K562 (cell line): Measurements from ENCODE around the gene LAMA1. TPM values are rescaled to one million over a fixed set of nuclear protein-coding genes. Genes with fewer than 3 reads are reported as not detected.

Experiments used
- ATAC-seq: fragments of 200-7000 bp; cut with Tn5 transposase; 3 replicates; pipeline ENCODE4 v1.9.1; 2020; ENCODE audit warnings: moderate library complexity
- BruUV-seq: library from RNA; stranded (reverse); fragments of 400-500 nt; replicated peaks from 2 replicates; lab custom pipeline; 2021; lab: Mats Ljungman, UMichigan
- CTCF ChIA-PET: fragments of 300-600 bp; formaldehyde crosslinking; extraction: SDS; loops from one replicate; lab custom pipeline; 2021; ENCODE audit warnings: low intra/inter-chr PET ratio; lab: Yijun Ruan, JAX
- POLR2A ChIA-PET: fragments of 300-600, 350-650 bp; sonication (Branson Sonifier 250); formaldehyde crosslinking; extraction: SDS; loops from one replicate; lab custom pipeline; 2021; ENCODE audit warnings: antibody characterized with exemption, inconsistent platforms; lab: Yijun Ruan, JAX
- DNase-seq, 4 experiments: peaks; one replicate each; pipeline versions ENCODE4 v3.0.0 to v3.0.0-alpha.2; 2011 to 2018; ENCODE audit warnings: low spot score in 3 of 4, mixed read lengths in 3 of 4; ENCODE audit errors: extremely low read depth in 1 of 4
- FAIRE-seq: peaks from 2 replicates; lab custom pipeline; 2011; peaks lifted over from hg19 to GRCh38; lab: Jason Lieb, UNC
- H2AFZ ChIP-seq: 2 replicates; pipeline ENCODE4 v1.6.0; 2011; ENCODE audit warnings: low read depth, low read length, control low read depth, inconsistent platforms
- H3K27ac ChIP-seq: fragments of 200-600 bp; 3 replicates; pipeline ENCODE4 v1.8.0; 2011; ENCODE audit warnings: low read depth, mild to moderate bottlenecking, control low read depth, inconsistent platforms, low read length, moderate library complexity, mixed read lengths; ENCODE audit errors: extremely low read depth
- H3K27me3 ChIP-seq, 2 experiments: fragments of 300-600 bp in 1 of 2; 2 replicates in 1 of 2; 3 replicates in 1 of 2; pipeline versions ENCODE4 v1.6.0 to v1.8.0; 2011; ENCODE audit warnings: inconsistent platforms in 2 of 2, low read length in 2 of 2, mild to moderate bottlenecking in 1 of 2, mixed read lengths in 1 of 2, moderate library complexity in 1 of 2; ENCODE audit not compliant: control insufficient read depth in 2 of 2, insufficient read depth in 2 of 2
- H3K36me3 ChIP-seq: fragments of 300-600 bp; 3 replicates; pipeline ENCODE4 v1.8.0; 2011; ENCODE audit warnings: mild to moderate bottlenecking, low read length, inconsistent platforms; ENCODE audit not compliant: control insufficient read depth, insufficient read depth
- H3K4me1 ChIP-seq, 2 experiments: fragments of 200-600 bp in 1 of 2; replicated peaks in 1 of 2; 2 replicates in 1 of 2; 3 replicates in 1 of 2; pipeline versions ENCODE4 v1.5.1 to v1.8.0; 2011; ENCODE audit warnings: inconsistent platforms in 2 of 2, low read length in 2 of 2, mild to moderate bottlenecking in 1 of 2, mixed read lengths in 1 of 2, moderate library complexity in 1 of 2; ENCODE audit not compliant: control insufficient read depth in 2 of 2, insufficient read depth in 2 of 2
- H3K4me2 ChIP-seq: 2 replicates; pipeline ENCODE4 v1.6.1; 2011; ENCODE audit warnings: low read length, control low read depth, inconsistent platforms, mixed read lengths; ENCODE audit not compliant: insufficient read depth
- H3K4me3 ChIP-seq: fragments of 200-600 bp; sonication (generic), shearing (Covaris generic); 2 replicates; pipeline ENCODE4 v1.5.1; 2016; ENCODE audit warnings: control low read depth, inconsistent platforms
- H3K79me2 ChIP-seq: fragments of 200-600 bp; 3 replicates; pipeline ENCODE4 v1.8.0; 2011; ENCODE audit warnings: low read length, inconsistent platforms; ENCODE audit not compliant: control insufficient read depth, insufficient read depth
- H3K9ac ChIP-seq, 2 experiments: 2 replicates each; pipeline versions ENCODE4 v1.6.0 to v1.6.1; 2011; ENCODE audit warnings: low read depth in 2 of 2, low read length in 2 of 2, control low read depth in 1 of 2, inconsistent platforms in 1 of 2, mild to moderate bottlenecking in 1 of 2, mixed read lengths in 1 of 2; ENCODE audit not compliant: insufficient read depth in 1 of 2
- H3K9me1 ChIP-seq: one replicate; pipeline ENCODE4 v1.6.0; 2011; ENCODE audit warnings: inconsistent platforms, mild to moderate bottlenecking, low read length, moderate library complexity; ENCODE audit not compliant: control insufficient read depth, insufficient read depth
- H3K9me3 ChIP-seq: replicated peaks from 2 replicates; pipeline ENCODE4 v1.5.1; 2011; ENCODE audit warnings: low read depth, low read length, inconsistent platforms; ENCODE audit not compliant: control insufficient read depth, insufficient read depth
- H4K20me1 ChIP-seq: replicated peaks from 2 replicates; pipeline ENCODE4 v1.6.1; 2011; ENCODE audit warnings: low read length, inconsistent platforms, mixed read lengths; ENCODE audit not compliant: control insufficient read depth, insufficient read depth
- DACH1 ChIP-seq: fragments of 450-650 bp; IDR thresholded peaks from 2 replicates; pipeline ENCODE4 v1.6.1; 2018; ENCODE audit not compliant: partially characterized antibody
- EGR1 ChIP-seq: fragments of 450-650 bp; conservative IDR thresholded peaks from 2 replicates; pipeline ENCODE4 v1.6.1; 2017; ENCODE audit warnings: mild to moderate bottlenecking
- KDM1A ChIP-seq, 2 experiments: fragments of 450-650 bp; IDR thresholded peaks; 2 replicates each; pipeline ENCODE4 v1.6.1; 2016; ENCODE audit warnings: mild to moderate bottlenecking in 2 of 2
- NR2C1 ChIP-seq, 2 experiments: fragments of 450-650 bp; IDR thresholded peaks; 2 replicates each; pipeline ENCODE4 v1.6.1; 2017; ENCODE audit warnings: mild to moderate bottlenecking in 2 of 2, antibody characterized with exemption in 1 of 2, inconsistent platforms in 1 of 2, missing compliant biosample characterization in 1 of 2, missing genetic modification characterization in 1 of 2
- PHF8 ChIP-seq: fragments of 200-600 bp; sonication (generic); IDR thresholded peaks from 2 replicates; pipeline ENCODE4 v1.6.1; 2012; ENCODE audit warnings: mixed run types, mild to moderate bottlenecking, inconsistent platforms, low read length, moderate library complexity, borderline replicate concordance
- PRMT5 ChIP-seq: sonication (generic); formaldehyde crosslinking; IDR thresholded peaks from 2 replicates; pipeline ENCODE4 v1.5.0; 2020; ENCODE audit warnings: missing genetic modification reagents
- SOX6 ChIP-seq: fragments of 450-650 bp; IDR thresholded peaks from 2 replicates; pipeline ENCODE4 v1.6.1; 2014; ENCODE audit warnings: mild to moderate bottlenecking
- STAT5A ChIP-seq: IDR thresholded peaks from 2 replicates; pipeline ENCODE4 v1.6.1; 2012; ENCODE audit warnings: low read length, inconsistent platforms, borderline replicate concordance
- THRAP3 ChIP-seq: fragments of 450-650 bp; IDR thresholded peaks from 2 replicates; pipeline ENCODE4 v1.6.1; 2016; ENCODE audit warnings: mild to moderate bottlenecking, inconsistent platforms, borderline replicate concordance
- ZNF133 ChIP-seq: fragments of 250-450 bp; sonication (Bioruptor Pico); IDR thresholded peaks from 2 replicates; pipeline ENCODE4 v1.4.0; 2020; ENCODE audit warnings: mild to moderate bottlenecking
- ZNF408 ChIP-seq: fragments of 250-450 bp; sonication (Bioruptor Pico); IDR thresholded peaks from 2 replicates; pipeline ENCODE4 v1.4.0; 2020; ENCODE audit warnings: low read depth, mild to moderate bottlenecking, moderate library complexity
- ZNF780A ChIP-seq: fragments of 250-450 bp; sonication (Bioruptor Pico); IDR thresholded peaks from 2 replicates; pipeline ENCODE4 v1.5.0; 2021; ENCODE audit warnings: mild to moderate bottlenecking
- WGBS: fragments of 100-300 bp; shearing (Covaris generic); methylation state at CpG from one replicate; pipeline ENCODE4 v1.1.6; 2016; ENCODE audit warnings: low coverage, mixed read lengths; ENCODE audit not compliant: insufficient coverage; ENCODE audit errors: missing lambda C conversion rate; 5-methylcytosine and 5-hydroxymethylcytosine counted together
- in situ Hi-C: fragments of 300-500 bp; cut with MboI; formaldehyde crosslinking; loops from 4 replicates; pipeline ENCODE4 v1.15.0; 2018; ENCODE audit warnings: inconsistent platforms, mixed read lengths
- intact Hi-C: fragments of 100-400 bp; cut with micrococcal nuclease; formaldehyde crosslinking; loops from 2 replicates; pipeline ENCODE4 v1.14.2; 2022
- polyA plus RNA-seq, 8 experiments: library from polyadenylated mRNA; depleted of rRNA in 4 of 8; stranded (reverse) in 5 of 8; unstranded in 3 of 8; fragments of >200 nt; fragmentation: Nextera tagmentation in 2 of 8; fragmentation: Illumina TruSeq in 1 of 8; extraction: Ambion mirVana in 2 of 8; extraction: Trizol in 1 of 8; gene quantifications; 2 replicates each; pipeline versions ENCODE4 v1.2.1 to v1.2.3, GENCODE V29; 2011 to 2014; ENCODE audit warnings: inconsistent platforms in 1 of 8, missing spikeins in 1 of 8
- total RNA-seq, 7 experiments: library from RNA; depleted of rRNA in 6 of 7; stranded (reverse); fragments of >200 nt in 6 of 7; fragmentation: Illumina TruSeq in 2 of 7; extraction: Trizol in 2 of 7; gene quantifications; 2 replicates each; pipeline versions ENCODE4 v1.2.1 to v1.2.3, GENCODE V29; 2011 to 2021; ENCODE audit warnings: low replicate concordance in 1 of 7
- TF ChIP-seq, protein P1 (sequence below): fragments of 450-650 bp; IDR thresholded peaks from 2 replicates; pipeline ENCODE4 v1.6.1; 2014; ENCODE audit warnings: low read depth, mild to moderate bottlenecking, moderate library complexity, borderline replicate concordance
- TF ChIP-seq, protein P2 (sequence below): fragments of 250-450 bp; sonication (Bioruptor Pico); IDR thresholded peaks from 2 replicates; pipeline ENCODE4 v1.5.0; 2021; ENCODE audit warnings: mild to moderate bottlenecking, moderate library complexity

LAMA1 gene
- total and polyA plus RNA-seq, 9 of the 15 experiments (the other 6 are each of a cell fraction or from before 2014, with no cell fraction given) = 0.04 TPM; not detected in 8

DNA sequence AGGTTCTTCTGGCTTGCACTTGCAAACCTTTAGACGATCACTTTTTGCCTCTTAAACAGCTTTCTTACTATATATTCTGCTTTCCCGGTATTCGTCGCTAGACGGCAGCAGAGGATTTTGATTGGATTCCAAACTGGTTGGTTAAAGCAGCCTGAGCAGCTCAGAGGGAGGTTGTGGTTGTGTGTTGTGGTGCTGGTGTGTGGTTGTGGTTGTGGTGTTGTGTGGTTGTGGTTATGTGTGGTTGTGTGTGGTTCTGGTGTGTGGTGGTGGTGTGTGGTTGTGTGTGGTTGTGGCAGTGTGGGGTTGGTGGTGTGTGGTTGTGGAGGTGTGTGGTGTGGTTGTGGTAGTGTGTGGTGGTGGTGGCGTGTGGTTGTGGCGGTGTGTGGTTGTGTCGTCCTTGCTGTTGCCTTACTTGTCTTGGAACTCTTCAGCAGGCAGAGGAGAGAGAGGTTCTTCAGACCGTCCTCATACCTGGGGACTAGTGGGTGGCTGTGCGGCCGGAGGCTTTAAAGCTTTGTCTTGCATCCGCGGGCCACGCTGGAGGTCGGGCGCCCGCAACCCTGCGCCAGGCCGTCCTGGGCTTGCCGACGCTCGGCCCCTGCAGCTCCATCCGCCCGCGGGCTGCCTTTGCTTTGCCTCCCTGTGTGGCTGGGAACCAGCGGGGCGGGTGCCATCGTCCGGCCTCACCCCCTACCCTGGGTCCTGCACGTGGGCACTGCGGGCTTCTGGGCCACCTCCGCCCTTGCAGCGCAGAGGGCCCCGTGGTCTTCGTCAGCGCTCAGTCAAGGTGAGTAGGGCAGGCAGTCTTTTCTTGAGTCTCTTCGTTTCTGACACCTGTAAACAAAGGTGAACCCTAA, 197.3 kb downstream of the LAMA1 start:
- H3K9me3 ChIP-seq = no peaks in the 10 kb centered on the region
- H3K27ac ChIP-seq = no peak overlapping the region
- no TSS peak for BruUV-seq
- WGBS = 15% methylated on average over 36 of the region's 37 CpGs
- no peaks in the 10 kb centered on the region for H4K20me1 ChIP-seq
- peaks cover 5 to 8% of the 10 kb centered on the region in 2 experiments; a peak in 2 of 5 replicates for H3K27me3 ChIP-seq
- no peak overlapping the region for H3K4me3 ChIP-seq
- H3K4me1 ChIP-seq = peaks cover 0 to 8% of the 10 kb centered on the region in 2 experiments; a peak in 1 of 5 replicates
- no peak overlapping the region for H2AFZ ChIP-seq
- FAIRE-seq (peak; percentile 98), DNase-seq (peak; percentile 44 to 80 (median 48)), ATAC-seq (peak; percentile 89)
- no peak overlapping the region for H3K9ac ChIP-seq
- H3K79me2 ChIP-seq = no peaks in the 10 kb centered on the region
- in situ Hi-C loops (loop anchor here (5.0 to 10.0 kb wide), 2 partner anchors 82 to 254 kb away; no protein-coding TSS in a partner anchor), intact Hi-C loops (loop anchor here (1.0 kb wide), 3 partner anchors 80 to 257 kb away; no protein-coding TSS in a partner anchor)
- no peaks in the 10 kb centered on the region for H3K36me3 ChIP-seq
- no peaks in the 10 kb centered on the region for H3K9me1 ChIP-seq
- ChIA-PET POLR2A (interaction anchor here (0.5 to 1.3 kb wide), 5 partner anchors 16 to 344 kb away, joined by 3 to 4 read pairs (median 3); no protein-coding TSS in a partner anchor), CTCF (interaction anchor here (0.7 to 2.1 kb wide), 5 partner anchors 80 to 257 kb away, joined by 3 to 16 read pairs (median 6); no protein-coding TSS in a partner anchor)
- no peak overlapping the region for H3K4me2 ChIP-seq
- peak; percentile 93; the same call in 1 of the 2 replicates for TF ChIP-seq THRAP3
- TF ChIP-seq, protein P1, sequence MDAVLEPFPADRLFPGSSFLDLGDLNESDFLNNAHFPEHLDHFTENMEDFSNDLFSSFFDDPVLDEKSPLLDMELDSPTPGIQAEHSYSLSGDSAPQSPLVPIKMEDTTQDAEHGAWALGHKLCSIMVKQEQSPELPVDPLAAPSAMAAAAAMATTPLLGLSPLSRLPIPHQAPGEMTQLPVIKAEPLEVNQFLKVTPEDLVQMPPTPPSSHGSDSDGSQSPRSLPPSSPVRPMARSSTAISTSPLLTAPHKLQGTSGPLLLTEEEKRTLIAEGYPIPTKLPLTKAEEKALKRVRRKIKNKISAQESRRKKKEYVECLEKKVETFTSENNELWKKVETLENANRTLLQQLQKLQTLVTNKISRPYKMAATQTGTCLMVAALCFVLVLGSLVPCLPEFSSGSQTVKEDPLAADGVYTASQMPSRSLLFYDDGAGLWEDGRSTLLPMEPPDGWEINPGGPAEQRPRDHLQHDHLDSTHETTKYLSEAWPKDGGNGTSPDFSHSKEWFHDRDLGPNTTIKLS = no peak
- TF ChIP-seq PHF8 = no peak
- TF ChIP-seq SOX6 = no peak
- TF ChIP-seq DACH1 = no peak
- TF ChIP-seq ZNF408 (CRISPR knock-in tag) = no peak
- no peak for TF ChIP-seq ZNF780A (CRISPR knock-in tag)
- no peak for TF ChIP-seq KDM1A (IDR thresholded peaks at IDR 0.05)
- no peak for TF ChIP-seq STAT5A
- TF ChIP-seq EGR1 = no peak
- no peak for TF ChIP-seq PRMT5 (CRISPR knock-in tag)
- no peak for TF ChIP-seq ZNF133 (CRISPR knock-in tag)
- peak; percentile 19; the same call in 1 of the 2 replicates for TF ChIP-seq NR2C1 (IDR thresholded peaks at IDR 0.05)
- TF ChIP-seq NR2C1 (tag; IDR thresholded peaks at IDR 0.05) = no peak
- TF ChIP-seq, protein P2, sequence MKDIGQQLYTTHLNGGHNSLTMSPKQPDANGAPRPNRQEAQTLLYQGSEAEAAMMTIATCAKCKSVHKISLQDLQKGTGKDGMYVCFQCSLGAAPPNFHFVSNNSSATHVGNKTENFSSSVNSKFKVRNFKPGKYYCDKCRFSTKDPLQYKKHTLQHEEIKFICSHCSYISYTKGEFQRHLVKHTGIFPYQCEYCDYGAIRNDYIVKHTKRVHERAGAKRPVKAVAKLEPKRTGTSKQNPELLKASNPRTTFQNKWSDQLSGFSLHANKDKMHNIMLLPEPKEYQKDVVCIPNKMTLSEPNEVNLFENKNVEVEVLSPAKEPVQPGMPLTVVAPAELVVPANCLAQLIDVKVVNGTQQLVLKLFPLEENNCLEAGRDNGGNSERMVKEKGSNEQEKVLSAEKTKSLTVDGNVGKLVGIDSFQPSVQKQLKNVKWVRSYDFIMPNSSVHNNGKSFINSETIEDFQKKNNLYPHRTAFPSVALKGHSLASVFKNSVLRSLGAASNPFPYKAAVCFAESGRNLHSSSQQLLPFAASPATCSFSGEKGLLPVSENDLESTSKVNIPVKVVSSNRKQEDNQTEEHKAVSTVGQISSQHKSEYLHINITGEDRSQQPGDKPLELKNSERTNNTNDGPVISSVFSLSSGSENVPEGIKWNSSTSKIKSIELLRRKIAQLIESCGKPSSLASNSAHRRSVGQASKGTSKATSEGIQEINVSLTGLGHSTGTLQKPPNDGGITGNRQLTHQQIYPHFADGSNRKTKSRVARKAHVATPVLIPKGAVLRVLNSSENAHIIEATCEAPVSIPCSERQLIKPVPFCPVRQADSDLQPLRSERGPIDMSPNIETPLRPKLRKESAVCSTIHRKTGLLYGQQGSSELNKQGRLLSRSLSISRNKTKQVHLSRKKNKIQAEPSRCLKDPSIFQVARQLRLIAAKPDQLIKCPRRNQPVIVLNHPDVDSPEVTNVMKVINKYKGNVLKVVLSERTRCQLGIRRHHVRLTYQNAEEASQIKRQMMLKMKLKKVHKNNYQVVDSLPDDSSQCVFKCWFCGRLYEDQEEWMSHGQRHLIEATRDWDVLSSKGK = no peak
